Stimulated activated CD4-positive, alpha-beta T cell treated with anti-CD3 and anti-CD28 coated beads, Interleukin-2, amount 100 ng/mL, for 4 hours (primary cell): ENCODE data around the gene ZHX3.

ENCODE experiments used
- DNase-seq: peaks from one replicate; pipeline ENCODE4 v3.0.0-alpha.2; 2020; ENCODE audit warnings: low read depth

Gene ZHX3

DNA sequence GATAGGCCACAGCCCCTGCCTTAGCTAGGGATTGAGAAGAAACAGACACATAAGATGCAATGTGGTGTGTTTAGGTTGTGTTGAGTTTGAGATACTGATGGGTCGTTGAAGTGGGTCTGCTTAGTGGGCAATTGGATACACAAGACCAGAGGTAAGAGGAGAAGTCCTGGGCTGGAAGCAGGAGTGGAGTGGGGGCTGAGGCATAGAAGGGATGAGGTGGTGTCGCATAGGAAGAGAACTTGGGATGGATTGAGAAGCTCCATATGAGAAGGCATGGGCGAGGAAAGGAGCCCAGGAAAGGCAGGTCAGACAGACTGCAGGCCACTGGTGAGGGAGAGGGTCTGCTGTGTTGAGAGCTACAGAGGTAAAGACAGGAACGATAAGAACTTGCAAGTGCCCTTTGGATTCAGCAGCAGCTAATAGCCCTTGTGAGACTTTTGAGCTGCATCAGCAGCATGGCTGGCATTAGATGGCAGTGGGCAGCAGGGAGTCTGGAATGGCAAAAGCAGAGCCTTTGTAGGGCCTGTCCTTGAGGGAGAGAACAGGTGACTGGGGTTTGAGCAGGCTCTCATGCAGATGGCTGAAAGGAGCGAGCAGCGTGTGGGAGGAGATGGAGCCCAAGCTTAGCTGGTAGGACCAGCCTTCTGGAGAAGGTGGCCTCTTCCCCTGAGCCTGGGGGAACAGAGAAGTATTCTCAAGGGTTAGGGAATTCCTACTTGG, 147.0 kb downstream of the ZHX3 start:
- DNase-seq = no peak

DNA sequence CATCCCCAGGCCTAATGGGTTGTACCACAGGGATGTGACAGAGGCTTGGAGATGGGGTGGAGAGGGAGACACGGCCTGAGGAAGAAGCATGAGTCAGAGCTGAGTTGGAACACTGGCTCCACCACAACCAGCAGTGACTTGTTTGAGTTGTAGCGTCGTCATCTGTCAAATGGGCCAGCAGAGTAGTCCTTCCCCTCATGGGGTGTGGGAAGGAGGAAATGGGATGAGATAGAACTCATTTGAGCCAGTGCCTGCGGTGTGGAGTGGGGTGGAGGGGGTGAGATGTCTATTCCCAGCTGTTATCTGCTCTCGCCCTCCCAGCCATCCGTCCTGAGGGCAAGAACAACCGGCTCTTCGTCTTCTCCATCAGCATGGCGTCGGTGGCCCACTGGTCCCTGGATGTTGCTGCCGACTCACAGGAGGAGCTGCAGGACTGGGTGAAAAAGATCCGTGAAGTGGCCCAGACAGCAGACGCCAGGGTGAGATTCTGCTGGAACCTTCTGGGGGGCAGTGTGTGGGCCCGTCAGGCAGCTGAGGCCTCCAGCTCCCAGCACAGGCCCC, 147.7 kb downstream of the ZHX3 start:
- DNase-seq = no peak

DNA sequence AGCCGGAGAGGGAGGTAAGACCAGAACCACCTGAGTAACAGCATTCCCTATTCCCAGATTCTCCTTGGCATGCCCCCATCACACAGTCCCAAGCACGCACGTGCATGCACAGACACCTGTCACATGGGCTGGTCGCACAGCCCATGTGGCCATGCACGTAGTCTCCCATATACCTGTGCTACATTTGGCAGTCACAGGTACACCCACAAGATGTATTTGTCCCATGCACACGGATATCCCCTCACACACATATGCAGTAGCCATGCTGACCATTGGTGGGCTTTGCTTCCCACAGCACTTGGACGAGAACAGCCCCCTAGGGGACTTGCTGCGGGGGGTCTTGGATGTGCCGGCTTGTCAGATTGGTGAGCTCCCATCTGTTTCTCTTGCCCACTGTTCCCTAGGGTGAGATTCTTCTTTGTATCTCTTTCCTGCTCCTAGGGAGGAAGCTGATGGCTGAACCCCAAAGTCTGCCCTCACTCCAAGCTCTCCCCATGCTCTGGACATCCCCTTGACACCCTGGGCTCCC, 148.3 kb downstream of the ZHX3 start:
- DNase-seq = no peak

DNA sequence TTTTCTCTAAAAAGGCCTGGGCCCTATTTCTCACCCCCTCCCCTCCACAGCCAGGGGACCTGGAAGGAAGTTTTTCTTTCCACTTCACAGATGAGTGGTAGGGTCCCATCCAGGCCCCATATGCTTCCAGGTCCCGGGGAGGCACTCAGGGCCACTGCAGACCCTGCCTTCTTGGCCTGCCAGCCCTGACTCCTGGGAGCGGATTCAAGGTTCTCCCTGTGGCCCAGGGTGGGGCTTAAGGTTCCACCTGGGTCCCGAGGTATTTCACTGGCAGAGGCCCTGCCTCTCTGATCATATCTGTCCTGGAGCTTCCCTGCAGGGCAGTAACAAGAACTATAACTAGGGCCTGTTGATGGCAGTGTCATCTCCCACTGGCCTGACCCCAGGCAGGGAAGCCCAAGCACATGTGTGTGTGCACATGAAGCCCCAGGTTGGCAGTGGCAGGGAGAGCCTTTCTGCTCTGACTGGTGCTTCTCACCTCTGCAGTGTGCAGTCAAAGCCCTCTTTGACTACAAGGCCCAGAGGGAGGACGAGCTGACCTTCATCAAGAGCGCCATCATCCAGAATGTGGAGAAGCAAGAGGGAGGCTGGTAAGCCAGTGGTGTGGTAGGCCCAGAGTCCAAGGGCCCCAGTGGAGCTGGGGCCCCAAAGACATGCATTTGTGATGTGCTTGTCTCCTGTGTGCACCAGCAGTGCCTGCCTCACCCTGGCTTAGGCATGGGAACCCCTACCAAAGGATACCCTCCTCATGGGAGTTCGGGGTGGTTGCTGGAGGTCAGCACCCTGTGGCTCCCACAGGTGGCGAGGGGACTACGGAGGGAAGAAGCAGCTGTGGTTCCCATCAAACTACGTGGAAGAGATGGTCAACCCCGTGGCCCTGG, 149.0 kb downstream of the ZHX3 start:
- no peak for DNase-seq

DNA sequence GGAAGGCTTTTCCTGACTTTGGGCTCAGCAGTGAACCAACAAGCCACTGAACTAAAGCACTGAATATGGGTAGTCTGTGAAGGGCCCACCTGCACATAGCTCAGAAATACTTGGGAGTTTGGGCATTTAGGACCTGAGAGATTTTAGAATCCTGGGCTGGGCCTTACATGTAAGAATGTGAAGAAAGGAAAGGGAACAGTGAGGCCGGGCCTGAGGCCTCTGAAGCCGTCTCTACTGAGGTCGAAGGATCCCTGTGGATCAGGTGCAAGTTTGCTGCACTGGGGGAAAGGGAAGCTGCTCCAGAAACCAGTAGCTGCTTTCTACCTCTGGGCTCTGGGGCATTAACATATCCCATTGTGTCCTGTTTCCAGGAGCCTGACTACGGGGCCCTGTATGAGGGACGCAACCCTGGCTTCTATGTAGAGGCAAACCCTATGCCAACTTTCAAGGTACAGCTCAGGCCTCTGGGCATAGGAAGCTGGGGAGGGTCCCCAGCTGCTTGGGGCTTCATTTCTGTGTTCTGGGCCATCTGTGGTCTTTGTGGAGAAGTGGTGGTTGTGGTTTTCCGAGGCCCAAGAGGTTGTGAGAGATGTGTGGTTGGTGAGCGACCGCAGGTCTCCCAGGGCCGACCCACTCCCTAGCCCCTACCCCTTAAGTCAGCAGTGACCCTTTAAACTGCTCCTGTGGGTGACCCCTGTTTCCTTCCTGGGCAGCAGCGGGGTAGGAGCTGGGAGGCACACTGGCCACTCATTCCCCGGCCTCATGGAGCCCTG, 149.9 kb downstream of the ZHX3 start:
- DNase-seq = no peak

DNA sequence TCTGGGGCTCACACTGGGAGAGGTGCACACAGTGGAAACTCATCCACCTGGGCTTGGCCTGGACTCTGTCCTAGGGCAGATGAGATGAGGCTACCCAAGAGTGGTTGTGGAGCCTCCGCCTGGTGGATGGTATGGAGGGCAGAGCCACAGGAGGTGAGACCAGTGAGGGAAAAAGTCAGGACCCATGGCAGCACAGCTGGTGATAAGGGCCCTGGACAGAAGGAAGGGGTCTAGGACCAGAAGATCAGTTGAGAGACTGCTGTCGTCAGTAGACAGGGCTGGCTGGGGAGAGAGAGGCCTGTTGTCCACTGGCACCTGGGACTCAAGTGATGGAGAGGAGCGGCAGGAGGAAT, 150.4 kb downstream of the ZHX3 start:
- no peak for DNase-seq

DNA sequence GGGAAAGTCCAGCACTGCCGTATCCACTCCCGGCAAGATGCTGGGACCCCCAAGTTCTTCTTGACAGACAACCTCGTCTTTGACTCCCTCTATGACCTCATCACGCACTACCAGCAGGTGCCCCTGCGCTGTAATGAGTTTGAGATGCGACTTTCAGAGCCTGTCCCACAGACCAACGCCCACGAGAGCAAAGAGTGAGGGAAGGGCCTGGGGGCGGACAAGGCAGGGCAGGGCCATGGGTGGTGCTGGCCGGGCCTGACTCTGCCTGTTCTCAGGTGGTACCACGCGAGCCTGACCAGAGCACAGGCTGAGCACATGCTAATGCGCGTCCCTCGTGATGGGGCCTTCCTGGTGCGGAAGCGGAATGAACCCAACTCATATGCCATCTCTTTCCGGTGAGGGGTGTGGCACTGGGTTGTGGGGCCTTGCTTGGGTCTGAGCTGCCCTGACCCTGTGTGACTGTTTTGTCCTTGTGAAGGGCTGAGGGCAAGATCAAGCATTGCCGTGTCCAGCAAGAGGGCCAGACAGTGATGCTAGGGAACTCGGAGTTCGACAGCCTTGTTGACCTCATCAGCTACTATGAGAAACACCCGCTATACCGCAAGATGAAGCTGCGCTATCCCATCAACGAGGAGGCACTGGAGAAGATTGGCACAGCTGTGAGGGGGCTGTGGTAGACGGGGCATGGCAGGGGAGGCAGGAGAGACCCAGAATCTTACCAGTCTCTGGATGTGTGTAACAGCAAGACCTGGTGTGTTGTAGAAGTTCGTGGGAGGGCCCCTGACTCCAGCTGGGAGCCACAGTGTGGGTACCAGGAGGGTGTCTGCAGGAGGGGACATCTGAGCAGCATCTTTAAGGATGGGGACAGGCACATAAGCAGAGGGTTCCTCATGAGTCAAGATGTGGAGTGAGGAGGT, 151.1 kb downstream of the ZHX3 start:
- no peak for DNase-seq

DNA sequence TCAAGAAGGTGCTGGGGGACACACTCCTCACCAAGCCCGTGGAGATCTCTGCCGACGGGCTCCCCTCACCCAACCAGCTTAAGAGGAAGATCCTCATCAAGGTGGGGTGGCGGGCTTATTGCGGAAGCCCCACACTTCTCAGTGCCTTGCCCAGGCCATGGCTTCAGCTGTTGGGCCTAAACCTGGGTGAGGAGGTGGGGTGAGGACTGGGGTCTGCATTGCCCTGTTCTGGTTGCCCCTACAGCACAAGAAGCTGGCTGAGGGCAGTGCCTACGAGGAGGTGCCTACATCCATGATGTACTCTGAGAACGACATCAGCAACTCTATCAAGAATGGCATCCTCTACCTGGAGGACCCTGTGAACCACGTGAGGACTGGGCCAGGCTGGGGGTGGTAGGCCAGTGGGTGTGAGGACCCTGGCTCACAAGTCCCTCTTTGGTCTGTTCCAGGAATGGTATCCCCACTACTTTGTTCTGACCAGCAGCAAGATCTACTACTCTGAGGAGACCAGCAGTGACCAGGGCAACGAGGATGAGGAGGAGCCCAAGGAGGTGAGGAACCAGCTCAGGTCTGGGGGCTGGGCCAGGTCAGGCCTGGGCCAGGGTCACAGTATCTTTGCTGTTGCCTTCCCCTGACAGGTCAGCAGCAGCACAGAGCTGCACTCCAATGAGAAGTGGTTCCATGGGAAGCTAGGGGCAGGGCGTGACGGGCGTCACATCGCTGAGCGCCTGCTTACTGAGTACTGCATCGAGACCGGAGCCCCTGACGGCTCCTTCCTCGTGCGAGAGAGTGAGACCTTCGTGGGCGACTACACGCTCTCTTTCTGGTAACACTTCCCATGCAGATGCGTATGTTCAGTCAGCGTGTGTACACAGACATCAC, 152.3 kb downstream of the ZHX3 start:
- DNase-seq = no peak

DNA sequence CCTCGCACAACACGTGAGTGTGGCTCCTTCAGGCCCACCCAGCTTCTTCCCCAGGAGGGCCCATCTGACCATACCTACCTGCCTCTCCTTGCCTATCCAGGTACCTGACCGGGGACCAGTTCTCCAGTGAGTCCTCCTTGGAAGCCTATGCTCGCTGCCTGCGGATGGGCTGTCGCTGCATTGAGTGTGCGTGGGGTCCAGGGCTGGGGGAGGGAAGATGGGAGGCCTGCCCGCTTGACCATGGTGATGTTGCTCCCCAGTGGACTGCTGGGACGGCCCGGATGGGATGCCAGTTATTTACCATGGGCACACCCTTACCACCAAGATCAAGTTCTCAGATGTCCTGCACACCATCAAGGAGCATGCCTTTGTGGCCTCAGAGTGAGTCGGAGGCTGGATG, 153.7 kb downstream of the ZHX3 start:
- DNase-seq = no peak

DNA sequence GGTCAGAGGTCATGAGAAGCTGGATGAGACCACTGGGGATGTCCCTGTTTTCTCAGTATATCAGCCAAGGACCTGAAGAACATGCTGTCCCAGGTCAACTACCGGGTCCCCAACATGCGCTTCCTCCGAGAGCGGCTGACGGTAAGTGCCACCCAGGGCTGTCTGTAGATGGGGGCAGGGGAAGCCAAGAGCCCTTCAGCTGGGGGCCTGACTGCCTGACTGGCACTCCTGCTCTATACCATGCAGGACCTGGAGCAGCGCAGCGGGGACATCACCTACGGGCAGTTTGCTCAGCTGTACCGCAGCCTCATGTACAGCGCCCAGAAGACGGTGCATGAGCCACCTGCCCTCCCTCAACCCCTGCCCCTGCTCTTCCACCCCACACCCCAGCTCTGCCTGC, 155.1 kb downstream of the ZHX3 start:
- DNase-seq = no peak

DNA sequence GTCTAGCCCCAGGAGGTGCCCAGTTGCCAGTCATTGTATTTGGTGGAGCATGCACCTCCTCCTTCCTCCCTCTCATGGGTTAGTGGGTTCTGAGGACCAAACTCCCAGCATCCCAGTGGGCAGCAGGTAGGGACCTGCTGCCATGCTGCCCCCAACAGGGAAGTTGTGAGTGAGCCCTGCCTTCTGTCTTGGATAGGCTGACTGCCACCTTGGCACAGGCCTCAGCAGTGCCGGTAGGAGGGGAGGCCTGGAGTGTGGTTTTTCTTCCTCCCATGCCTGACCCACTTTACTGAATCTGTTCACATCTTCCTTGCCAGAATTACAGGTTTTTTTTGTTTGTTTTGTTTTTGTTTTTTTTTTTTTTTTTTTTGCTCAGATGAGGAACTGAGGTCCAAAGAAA, 155.6 kb downstream of the ZHX3 start:
- no peak for DNase-seq

DNA sequence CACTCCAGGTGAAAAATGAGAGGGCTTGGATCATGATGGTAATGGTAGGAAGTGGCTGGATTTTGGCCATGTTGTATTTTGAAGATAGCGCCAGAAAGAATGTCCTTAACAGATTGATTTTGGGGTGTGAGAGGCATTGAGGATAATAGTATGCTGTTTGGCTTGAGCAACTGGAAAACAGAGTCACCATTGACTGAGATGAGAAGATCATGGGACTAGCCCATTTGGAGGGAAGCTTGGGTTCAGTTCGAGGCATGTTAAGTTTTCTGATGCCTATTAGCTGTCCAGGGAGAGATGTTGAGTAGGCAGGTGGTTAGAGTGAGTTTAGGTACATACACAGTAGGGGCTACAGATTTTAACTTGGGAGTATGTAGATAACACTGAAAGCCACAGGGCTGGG, 156.8 kb downstream of the ZHX3 start:
- DNase-seq = no peak

DNA sequence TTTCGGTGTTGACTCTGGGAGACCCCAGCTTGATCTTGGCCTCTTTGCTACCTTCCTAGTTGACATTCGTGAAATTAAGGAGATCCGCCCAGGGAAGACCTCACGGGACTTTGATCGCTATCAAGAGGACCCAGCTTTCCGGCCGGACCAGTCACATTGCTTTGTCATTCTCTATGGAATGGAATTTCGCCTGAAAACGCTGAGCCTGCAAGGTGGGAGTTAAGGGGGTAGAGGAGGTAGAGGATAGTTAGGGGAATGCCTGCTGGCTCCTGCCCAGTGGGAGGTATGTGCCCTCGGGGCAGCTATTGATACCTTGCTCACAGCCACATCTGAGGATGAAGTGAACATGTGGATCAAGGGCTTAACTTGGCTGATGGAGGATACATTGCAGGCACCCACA, 158.0 kb downstream of the ZHX3 start:
- DNase-seq = no peak

DNA sequence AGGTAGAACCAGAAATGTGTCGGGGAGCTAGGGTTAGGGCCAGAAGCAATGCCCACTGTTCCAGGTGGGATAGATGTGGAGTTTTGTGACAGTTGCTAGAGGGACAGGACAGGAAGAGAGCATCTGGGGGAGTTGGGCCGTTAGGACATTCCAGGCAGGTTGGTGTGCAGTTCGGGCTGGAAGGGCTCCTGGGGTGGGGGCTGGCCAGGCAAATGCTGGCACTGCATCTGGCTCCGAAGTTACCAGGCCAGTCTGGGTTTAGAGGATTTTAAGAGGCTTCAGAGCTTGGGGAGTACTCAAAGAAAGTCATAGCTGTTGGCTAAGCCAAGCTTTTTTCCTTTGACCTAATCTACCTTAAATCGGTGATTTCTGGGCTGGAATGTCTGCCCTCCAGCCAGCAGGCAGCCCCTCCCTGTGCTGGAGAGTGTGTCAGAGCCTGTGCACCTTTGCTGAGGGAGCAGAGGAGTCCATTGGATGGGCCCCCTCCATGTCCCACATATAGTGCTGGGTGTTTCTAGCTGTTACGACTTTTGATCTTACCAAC, 159.4 kb downstream of the ZHX3 start:
- no peak for DNase-seq

DNA sequence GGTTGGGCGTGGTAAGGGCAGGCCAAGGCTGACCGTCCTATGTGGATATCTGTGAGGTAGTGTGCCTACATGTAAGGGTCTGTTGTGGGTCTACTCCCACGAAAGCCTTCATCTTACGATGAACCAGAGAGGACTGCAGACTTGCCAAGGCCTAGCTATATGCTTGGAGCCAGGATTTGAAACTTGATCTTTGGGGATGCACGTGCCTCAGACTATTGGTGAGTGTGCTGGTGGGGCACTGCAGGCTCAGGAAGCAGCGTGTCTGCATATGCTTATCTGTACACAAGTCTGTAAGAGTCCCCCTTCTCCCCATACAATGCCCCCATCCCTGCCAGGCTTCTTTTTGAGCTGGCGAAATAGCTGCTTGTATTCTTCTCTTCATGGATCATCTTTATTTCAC, 162.3 kb downstream of the ZHX3 start:
- DNase-seq = no peak

DNA sequence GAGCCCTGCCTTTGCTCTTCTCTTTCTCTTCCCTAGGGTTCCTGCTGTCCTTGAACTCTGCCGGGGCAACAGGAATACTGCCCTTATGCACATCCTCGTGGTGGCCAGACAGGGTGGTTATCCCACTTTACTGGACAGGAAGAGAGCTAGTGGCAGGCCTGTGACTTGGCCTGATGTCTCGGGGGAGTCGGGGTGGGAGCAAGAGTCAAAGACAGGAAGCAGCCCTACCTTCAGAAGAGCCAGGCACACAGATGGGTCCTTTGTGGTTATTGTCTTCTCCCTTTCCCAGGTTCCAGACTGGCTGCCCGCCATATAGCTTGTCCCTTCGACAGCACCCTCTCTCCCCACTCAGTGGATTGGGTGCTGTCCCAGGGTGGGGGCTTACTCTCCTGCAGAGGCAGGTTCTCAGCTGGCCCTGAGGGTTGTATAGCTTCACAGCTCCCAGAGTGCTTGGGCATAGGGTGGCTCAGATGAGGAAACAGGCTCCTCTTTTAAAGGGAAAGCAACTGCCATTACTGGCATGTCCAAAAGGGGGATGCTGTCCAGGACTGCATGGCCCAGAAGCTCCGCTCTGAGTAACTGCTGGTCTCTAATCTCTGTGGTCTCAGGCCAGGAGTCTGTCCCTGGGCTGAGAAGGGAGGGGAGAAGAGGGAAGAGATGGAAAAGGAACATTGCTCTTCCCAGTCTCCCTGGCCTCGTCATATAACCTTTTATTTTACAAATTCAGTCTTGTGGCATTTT, 162.9 kb downstream of the ZHX3 start:
- no peak for DNase-seq

DNA sequence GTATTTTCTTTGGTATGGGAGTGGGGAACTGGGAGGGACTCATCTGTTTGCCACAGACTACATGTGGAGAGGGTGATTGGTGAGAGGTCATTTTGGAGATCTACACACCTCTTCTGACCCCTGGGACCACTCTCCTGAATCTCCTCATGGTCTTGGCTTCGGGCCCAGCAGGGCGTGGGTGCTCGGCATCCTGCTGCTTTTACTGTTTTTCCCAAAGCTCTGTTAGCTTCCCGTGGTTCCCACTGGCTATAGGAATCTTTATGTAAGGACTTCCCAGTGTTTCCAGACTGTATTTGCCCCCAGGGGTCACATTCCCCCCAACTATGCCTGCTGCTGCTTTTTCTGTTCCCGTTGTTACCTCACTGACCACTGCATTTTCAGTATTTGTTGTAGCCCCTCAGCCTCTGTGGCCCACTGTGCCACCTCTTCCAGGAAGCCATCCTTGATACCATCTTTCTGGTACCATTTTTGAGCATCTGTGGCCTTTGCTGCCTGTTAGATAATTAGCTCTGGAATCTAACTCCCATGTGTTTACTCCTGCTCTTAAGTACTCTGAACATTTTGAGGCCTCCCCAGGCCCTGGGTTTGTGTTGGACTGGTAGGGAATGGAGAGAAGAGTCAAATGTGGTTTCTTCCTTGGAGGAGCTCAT, 165.3 kb downstream of the ZHX3 start:
- no peak for DNase-seq

DNA sequence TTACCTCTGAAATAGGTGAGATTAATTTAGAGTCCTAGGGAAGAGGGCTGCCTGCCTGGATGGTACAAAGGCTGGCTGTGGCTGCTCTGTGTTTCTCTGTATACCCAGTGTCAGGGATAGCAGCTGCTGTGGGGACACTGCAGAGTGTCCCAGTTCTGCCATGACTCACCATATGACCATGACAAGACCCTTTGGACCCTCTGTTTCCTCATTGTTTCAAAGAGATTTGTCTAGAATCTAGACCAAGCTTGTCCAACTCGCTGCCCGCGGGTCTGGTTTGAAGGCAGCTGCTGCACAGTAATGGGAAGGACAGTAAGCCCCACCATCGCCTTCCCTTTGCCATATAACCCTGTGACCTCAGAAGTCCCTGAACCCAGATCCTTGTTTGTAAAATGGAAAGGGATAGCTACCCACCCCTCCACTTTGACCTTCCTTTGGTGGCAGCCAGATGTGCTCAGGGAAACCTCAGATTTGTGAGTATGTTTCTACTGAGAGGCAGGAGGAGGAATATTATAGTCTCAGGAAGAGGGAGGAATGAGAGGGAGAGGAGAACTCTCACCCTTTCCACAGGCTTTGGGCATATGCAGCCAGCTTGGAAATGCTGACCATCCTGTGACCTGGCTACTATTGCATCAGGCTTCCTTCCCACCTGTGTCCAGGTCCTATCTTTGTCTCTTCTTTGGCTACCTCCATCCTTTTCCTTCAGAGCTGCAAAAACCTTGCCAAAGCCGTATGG, 166.2 kb downstream of the ZHX3 start:
- DNase-seq = no peak
